ENCODE data around the gene ACACA.

DNA sequence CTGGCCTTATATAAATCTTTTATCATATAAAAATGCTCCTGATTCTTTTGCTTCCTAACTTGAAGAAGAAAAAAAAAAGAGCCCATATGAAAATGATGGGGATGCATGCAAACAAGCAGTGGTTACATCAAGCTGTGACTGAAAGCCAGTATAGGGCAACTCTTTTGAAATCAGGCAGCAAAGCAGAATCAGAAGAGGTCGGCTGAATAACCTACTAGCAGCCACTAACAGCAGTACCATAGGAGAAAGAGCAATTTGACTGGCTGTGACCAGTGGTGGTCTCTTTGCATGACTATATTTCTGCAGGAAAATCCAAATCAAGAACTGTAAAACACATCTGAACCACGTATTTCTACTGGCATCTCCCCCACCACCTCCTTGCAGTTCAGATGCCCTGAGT is 192.7 kb downstream of the ACACA start:
- TF ChIP-seq, protein P1, sequence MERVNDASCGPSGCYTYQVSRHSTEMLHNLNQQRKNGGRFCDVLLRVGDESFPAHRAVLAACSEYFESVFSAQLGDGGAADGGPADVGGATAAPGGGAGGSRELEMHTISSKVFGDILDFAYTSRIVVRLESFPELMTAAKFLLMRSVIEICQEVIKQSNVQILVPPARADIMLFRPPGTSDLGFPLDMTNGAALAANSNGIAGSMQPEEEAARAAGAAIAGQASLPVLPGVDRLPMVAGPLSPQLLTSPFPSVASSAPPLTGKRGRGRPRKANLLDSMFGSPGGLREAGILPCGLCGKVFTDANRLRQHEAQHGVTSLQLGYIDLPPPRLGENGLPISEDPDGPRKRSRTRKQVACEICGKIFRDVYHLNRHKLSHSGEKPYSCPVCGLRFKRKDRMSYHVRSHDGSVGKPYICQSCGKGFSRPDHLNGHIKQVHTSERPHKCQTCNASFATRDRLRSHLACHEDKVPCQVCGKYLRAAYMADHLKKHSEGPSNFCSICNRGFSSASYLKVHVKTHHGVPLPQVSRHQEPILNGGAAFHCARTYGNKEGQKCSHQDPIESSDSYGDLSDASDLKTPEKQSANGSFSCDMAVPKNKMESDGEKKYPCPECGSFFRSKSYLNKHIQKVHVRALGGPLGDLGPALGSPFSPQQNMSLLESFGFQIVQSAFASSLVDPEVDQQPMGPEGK (CRISPR knock-in tag; IDR thresholded peaks at IDR 0.05; ENCODE audit: borderline replicate concordance), result no peak
- TF ChIP-seq ZFP3 (CRISPR knock-in tag; IDR thresholded peaks at IDR 0.05), result no peak
